HG03521 (cell line): ENCODE results near the gene C1QTNF9B.

ENCODE experiments used
- ATAC-seq: cut with Tn5 transposase; IDR thresholded peaks from one replicate; pipeline ENCODE4 v1.9.1; 2021; ENCODE audit warnings: mild to moderate bottlenecking, moderate library complexity; ENCODE audit not compliant: unreplicated experiment

Gene C1QTNF9B

DNA sequence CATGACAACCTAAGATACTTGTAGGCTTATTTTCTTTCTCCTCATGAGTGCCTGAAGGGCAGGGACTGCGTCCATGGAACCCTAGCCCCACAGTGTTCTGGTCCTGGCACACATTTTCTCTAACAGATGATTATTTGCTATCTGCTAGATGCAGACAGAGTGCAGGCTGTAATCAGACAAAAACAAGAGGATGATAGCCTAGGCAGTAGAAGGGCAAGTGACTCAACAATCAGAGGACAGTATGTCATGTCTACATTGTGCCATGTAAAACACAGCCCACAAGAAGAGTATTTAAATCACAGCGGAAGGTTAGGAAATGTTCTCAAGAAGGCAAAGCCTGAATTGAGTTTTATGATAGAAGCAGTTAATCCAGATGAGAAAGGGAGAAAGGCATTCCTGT lies 37.4 kb downstream of the C1QTNF9B start:
- no peak for ATAC-seq

DNA sequence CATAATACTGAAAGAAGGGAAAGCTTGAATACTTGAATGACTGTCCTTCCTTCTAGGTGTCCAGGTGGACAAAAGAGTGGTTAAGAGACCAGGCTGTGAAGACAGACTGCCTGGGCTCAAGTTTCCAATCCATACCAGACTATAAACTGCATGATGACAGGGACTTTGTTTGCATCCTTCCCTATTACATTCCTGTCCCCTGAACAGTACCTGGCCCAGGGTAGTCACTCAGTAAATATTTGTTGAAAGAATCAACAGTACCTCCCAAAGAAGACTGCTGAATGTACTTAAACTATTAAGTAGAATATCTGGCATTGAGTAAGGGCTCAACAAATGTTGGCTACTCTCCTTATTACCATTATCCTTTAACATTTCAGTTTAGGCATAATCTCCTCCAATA lies 37.8 kb downstream of the C1QTNF9B start:
- no peak for ATAC-seq

DNA sequence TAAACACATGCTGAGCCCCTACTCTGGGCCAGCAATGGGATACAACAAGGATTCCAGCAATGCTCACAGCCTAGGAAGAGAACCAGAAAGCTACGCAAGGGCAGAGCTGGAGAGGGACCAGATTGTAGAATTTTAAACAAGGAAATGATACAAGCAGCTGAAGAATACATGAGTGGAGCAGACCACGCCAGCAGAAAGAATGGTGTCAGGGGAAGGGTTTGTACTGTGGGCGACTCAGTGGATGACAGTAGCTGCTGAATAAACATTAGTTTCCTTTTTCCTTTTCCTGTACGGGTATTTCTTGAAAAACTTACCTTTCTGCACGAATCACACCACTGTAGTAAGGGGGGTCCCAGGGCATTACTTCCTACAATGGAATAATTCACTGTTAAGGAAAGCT lies 38.8 kb downstream of the C1QTNF9B start:
- ATAC-seq = no peak

DNA sequence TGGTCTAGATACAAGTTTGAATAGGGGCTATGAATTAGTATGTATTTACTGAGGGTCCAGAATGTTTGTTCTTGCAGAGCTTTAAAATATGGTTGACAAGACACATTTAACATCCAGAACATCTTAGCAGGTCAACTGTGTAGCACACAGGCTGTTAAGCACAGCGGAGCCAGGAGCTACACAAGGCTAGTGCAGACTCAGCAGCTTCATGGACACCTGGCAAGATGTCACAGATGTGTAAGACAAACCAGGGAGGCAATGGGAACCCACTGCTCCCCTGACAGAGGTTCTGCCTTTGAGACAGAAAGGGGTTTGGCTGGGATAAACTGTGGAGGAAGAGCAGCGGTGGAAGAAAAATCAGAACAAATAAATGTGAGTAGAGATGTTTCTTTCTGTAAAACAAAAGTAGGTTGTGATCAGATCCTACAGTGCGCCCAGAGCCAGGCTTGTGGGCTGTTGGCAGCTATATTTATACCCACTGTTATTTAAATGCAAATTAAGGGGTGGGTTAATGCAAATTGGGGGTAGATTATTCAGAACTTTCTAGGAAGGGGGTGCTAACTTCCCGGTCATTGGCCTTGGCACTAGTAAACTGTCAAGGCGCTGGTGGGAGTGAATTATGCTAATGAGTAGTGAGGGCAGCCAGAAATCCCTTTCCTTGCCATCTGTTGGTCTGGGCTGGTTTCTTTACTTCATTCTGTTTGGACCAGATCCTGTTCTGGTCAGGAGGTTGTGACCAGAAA lies 41.1 kb downstream of the C1QTNF9B start:
- no peak for ATAC-seq

DNA sequence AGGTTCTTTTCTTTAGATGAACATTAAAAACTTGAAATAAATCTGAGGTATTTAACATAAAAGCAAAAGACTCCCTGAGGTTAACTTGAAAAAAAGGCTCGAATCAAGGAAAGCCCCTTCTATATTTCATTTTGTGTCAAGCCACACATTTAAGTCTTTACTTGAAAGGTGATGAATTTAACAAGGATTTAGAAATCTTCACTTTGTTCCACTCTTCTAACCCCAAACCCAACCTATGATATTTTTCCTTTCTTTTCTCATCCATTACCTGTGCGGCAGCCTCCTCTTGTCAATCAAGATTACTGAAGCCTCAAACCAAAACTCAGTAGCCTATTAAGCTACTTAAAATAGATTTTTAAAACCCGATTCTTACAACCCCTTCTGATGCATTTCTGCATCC lies 41.9 kb downstream of the C1QTNF9B start:
- ATAC-seq = no peak

DNA sequence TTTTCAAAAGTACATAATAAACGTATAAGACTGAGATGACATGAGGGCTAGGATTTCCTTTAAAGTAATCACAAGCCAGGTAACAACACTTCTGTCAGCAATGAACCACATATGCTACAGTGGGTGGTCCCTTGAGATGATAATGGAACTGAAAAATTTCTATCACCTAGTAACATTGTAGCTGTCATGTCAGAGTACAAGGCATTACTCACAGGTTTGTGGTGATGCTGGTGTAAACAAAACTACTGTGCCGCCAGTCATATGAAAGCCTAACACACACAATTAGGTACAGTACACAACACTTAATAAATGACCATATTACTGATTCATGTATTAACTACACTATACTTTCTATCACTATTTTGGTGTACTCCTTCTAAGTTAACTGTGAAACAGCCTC lies 45.0 kb downstream of the C1QTNF9B start:
- ATAC-seq = no peak

DNA sequence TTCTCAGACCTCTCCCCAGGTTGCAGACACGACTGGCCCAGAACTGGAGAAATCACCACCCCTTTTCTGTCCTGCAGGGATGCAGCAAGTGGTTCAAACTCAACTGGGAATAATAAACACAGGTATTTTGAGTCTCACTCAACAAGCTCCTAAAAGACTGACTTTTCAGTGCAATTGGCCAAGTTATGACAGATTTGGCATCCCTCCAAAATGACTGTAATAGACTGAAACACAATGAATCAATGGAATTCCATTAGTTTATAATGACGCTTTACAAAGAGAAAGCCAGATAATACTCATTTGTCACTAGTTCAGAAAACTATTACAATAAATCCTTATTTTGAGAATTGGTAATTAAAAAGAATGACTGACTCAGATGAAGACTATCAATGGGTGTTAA lies 46.2 kb downstream of the C1QTNF9B start:
- ATAC-seq = no peak

DNA sequence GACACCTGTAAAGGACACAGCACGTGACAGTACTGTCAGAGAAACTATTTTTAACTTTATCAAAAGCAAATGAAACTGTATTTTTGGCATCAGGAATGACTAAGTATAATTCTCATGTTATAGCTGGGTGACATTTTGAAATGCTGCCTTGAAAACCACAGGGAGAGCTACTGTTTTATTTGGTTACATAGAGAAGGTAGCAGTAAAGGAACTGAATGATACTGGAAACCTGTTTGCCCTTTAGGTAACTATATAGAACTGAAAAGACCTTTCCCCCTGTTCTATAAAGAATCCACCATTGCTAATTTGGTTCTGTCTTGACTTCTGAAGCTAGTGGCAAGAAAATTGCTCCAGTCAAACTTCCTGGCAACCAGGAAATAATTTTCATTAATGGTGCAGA lies 47.2 kb downstream of the C1QTNF9B start:
- no peak for ATAC-seq

DNA sequence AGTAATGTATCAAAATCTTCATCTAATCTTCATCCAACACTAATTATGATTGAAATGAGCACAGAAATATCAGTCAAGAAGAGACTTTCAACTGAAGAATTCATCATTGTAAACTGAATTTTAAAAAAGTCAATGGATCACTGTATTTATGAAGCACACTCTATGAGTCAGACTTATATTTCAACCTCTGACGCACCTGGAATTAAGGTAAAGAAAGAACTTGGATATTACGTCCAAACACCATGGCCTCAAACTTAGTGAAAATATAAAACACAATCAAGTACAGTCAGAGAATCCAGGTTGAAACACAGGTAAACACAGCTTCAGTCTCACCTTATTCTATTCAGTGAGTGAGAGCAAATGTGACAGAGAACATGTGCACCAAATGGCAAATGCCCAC lies 47.6 kb downstream of the C1QTNF9B start:
- no peak for ATAC-seq

DNA sequence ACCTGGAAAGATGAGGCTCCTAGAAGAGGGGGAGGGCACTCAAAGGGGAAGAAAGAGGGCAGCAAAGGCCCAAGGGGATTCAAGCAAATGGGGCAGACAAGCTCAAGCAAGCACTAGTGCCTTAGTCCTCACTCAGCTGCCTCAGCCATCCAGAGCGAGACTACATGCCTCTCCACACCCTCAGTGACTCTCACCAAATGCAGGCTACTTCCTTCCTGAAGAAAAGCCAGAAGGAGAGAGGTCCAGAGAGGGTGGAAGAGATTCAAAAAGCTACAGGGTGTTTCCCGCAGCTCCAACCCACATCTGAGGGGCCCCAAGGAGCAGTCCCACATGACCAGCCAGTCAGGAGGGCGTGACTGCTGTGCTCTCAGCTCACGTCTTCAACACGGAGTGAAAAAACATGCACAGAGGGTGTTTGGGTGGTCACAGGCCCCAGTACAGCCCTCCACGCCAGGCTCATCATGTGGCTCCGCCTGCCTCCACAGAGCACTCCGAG lies 48.6 kb downstream of the C1QTNF9B start:
- ATAC-seq = no peak

DNA sequence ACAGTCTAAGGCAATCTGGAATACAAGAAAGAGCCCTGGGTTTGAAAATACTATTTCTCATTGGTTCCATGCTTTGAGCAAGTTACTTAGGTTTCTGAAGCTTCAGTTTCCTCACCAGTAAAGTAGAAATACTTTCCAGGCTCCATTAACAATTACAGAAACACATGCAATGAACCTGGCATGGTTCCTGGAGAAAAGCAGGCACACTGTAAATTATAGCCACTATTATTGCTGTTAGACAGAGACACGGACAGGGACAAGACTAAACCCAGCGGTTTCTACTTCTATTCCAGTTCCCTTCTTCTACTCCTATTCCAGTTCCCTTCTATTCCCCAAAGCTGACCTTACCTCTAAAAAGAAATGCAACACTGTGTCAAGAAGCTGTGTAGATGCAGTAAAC lies 49.3 kb downstream of the C1QTNF9B start:
- no peak for ATAC-seq

DNA sequence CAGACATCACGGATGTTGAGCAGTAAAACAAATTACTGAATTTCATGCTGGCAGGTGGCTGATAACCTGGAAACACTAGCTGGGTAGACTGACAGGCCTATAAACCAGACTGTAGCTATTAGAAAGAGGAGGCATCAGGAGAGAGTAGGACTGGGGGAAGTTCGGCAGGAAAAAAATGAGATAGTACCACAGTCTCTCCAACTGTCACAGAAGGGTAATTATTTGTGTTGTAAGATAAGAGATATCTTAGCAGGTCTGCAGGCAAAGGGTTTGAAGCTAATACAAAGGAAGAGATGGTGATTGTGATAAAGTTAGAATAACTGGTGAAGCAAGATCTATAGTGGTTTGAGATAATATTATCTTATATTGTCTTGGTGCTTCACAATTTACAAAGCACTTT lies 49.8 kb downstream of the C1QTNF9B start:
- ATAC-seq = no peak

DNA sequence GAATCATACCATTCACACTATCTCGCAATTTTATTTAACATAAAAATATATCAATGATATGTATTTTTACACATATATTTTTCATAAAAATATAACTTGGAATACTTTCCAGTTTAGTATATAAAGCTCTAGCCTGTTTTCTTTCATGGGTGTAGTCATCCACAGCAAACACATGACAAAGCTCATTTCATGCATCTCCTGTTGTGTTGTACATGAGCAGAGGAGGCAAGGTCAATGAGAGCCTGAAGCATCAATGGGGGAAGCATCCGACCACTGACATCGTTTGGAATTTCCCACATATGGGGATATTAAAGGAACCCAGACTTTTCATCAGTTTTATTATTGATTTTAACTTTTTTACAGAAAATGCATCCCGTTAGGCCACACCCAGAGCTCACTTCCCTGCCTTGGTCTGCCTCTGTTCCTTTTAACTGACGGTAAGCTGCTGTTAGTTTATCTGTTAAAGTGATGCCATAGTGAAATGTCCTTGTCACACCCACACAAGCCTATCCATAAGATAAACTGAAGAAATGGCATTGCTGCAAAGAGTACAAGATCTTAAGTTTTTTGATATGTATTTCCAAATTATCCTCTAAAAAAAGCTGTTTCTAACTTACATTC lies 52.1 kb downstream of the C1QTNF9B start:
- peak; percentile 25 for ATAC-seq

DNA sequence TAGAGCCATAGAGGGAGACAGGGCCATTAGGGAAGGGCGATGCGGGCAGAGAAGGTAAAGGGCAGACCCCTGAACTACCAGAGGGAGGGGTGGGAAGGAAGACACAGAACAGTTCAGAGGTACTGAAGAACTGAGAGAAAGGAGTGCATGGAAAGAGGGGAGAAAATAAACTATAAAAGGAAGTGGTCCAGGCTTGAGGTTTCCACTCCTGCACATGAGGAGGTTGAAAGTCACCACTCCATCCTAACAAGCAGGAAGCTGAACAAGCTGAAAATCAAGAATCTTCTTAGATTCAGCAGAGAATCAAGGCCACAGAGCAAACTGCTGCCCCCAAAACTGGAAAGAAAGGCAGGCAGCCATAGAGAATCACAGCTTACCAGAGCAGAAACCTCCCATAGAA lies 53.2 kb downstream of the C1QTNF9B start:
- no peak for ATAC-seq

DNA sequence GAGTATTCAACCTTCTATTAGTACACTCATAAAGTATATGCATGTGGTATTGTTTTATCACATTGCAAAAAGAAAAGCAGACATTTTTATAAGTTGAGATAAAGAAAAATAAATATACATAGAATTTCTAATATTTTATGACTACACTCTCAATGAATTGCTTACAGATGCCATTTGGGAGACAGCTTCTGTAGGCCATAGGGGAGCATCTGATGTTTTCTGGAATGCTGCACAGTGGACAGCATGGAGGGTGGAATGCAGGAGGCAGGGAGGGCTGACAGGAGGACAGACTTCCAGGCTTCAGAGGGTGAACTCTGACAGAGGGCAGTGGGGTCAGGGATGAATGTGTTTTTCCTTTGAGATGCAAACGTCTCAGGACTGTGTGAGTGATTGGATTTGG lies 53.9 kb downstream of the C1QTNF9B start:
- ATAC-seq = no peak

DNA sequence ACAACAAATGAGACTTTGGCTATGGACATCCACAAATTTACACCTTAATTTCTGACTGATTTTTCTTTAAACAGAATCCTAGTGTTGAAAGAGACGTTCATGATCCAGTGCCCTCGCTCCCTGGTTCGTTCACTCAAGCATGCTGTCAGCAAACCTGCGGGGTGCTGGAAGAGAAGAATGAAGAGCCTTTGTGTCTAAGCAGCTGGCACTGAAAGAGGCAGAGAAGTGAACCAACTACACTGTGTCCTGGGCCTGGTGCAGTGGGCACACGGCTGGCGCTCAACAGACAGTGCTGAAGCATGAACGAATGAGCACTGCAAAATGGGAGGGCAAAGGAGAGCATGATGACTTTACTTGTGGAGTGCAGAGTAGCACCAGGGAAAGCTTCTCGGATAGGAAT lies 54.9 kb downstream of the C1QTNF9B start:
- ATAC-seq = no peak
